K562 (cell line): ENCODE results near the gene USHBP1. TPM values are rescaled to one million over a fixed set of nuclear protein-coding genes. Genes with fewer than 3 reads are reported as not detected.
A peak's percentile ranks its signal among the peaks of the same experiment; 100 is the strongest.

Experiments used
- AFF4 ChIP-seq: sonication (generic); formaldehyde crosslinking; IDR thresholded peaks from 2 replicates; pipeline ENCODE4 v1.8.0; 2023; ENCODE audit warnings: mild to moderate bottlenecking, missing genetic modification reagents
- CREB3L1 ChIP-seq: fragments of 450-650 bp; IDR thresholded peaks from 2 replicates; pipeline ENCODE4 v1.6.1; 2014; ENCODE audit warnings: low read depth, mild to moderate bottlenecking, moderate library complexity, borderline replicate concordance
- DPF2 ChIP-seq: fragments of 450-650 bp; IDR thresholded peaks from 2 replicates; pipeline ENCODE4 v1.6.1; 2016
- ELF2 ChIP-seq: fragments of 250-450 bp; sonication (Bioruptor Pico); IDR thresholded peaks from 2 replicates; pipeline ENCODE4 v1.5.0; 2021; ENCODE audit warnings: mild to moderate bottlenecking
- FOXA3 ChIP-seq, 2 experiments: fragments of 450-650 bp in 1 of 2; sonication (generic) in 1 of 2; formaldehyde crosslinking; IDR thresholded peaks in 1 of 2; conservative IDR thresholded peaks in 1 of 2; 2 replicates each; pipeline versions ENCODE4 v1.4.0 to v1.8.0; 2020 to 2022; ENCODE audit warnings: mild to moderate bottlenecking in 2 of 2, missing genetic modification reagents in 1 of 2
- HIVEP1 ChIP-seq: fragments of 250-450 bp; sonication (Bioruptor Pico); IDR thresholded peaks from 2 replicates; pipeline ENCODE4 v1.4.0; 2020; ENCODE audit warnings: mild to moderate bottlenecking
- RFX1 ChIP-seq: fragments of 450-650 bp; IDR thresholded peaks from 2 replicates; pipeline ENCODE4 v1.6.1; 2016; ENCODE audit warnings: mild to moderate bottlenecking, moderate library complexity
- SIN3A ChIP-seq, 2 experiments: fragments of 150-350 bp in 1 of 2; IDR thresholded peaks; 2 replicates each; pipeline ENCODE4 v1.6.1; 2011 to 2016; ENCODE audit warnings: borderline replicate concordance in 2 of 2, low read depth in 2 of 2, low read length in 2 of 2, mild to moderate bottlenecking in 2 of 2, moderate library complexity in 2 of 2; ENCODE audit not compliant: control insufficient read depth in 1 of 2
- SIX5 ChIP-seq, 2 experiments: IDR thresholded peaks; 2 replicates each; pipeline ENCODE4 v1.6.1; 2011; ENCODE audit warnings: low read length in 2 of 2, borderline replicate concordance in 1 of 2, low read depth in 1 of 2, mild to moderate bottlenecking in 1 of 2, moderate library complexity in 1 of 2; ENCODE audit not compliant: insufficient read depth in 1 of 2
- SMAD1 ChIP-seq: fragments of 150-350 bp; IDR thresholded peaks from 2 replicates; pipeline ENCODE4 v1.6.1; 2014; ENCODE audit warnings: low read length, low read depth; ENCODE audit not compliant: partially characterized antibody
- SMAD3 ChIP-seq: fragments of 450-650 bp; formaldehyde crosslinking; conservative IDR thresholded peaks from 2 replicates; pipeline ENCODE4 v1.4.0; 2020; ENCODE audit warnings: mild to moderate bottlenecking
- TOE1 ChIP-seq, 2 experiments: fragments of 450-650 bp in 1 of 2; sonication (generic) in 1 of 2; formaldehyde crosslinking in 1 of 2; IDR thresholded peaks; 2 replicates each; pipeline versions ENCODE4 v1.7.1 to v1.8.0; 2016 to 2022; ENCODE audit warnings: borderline replicate concordance in 2 of 2, mild to moderate bottlenecking in 2 of 2, antibody characterized with exemption in 1 of 2, inconsistent platforms in 1 of 2, low read depth in 1 of 2, missing genetic modification reagents in 1 of 2, moderate library complexity in 1 of 2
- XRCC5 ChIP-seq: fragments of 200-400 bp; formaldehyde crosslinking; IDR thresholded peaks from 2 replicates; pipeline ENCODE4 v1.6.1; 2017; ENCODE audit warnings: low read depth, mild to moderate bottlenecking, low read length
- ZFP30 ChIP-seq: fragments of 250-450 bp; sonication (Bioruptor Pico); IDR thresholded peaks from 2 replicates; pipeline ENCODE4 v1.8.0; 2022; ENCODE audit warnings: moderate library complexity, mild to moderate bottlenecking, inconsistent platforms, borderline replicate concordance
- ZFPM2 ChIP-seq: fragments of 250-450 bp; sonication (Bioruptor Pico); IDR thresholded peaks from 2 replicates; pipeline ENCODE4 v1.5.1; 2022; ENCODE audit warnings: mild to moderate bottlenecking
- ZNF639 ChIP-seq, 2 experiments: fragments of 200-800 bp in 1 of 2; sonication (Bioruptor generic) in 1 of 2; sonication (generic) in 1 of 2; formaldehyde crosslinking in 1 of 2; IDR thresholded peaks in 1 of 2; conservative IDR thresholded peaks in 1 of 2; 2 replicates each; pipeline versions ENCODE4 v1.5.0 to v1.6.1; 2016 to 2020; ENCODE audit warnings: missing compliant biosample characterization in 1 of 2, missing genetic modification characterization in 1 of 2, missing genetic modification reagents in 1 of 2
- polyA plus RNA-seq, 8 experiments: library from polyadenylated mRNA; depleted of rRNA in 4 of 8; stranded (reverse) in 5 of 8; unstranded in 3 of 8; fragments of >200 nt; fragmentation: Nextera tagmentation in 2 of 8; fragmentation: Illumina TruSeq in 1 of 8; extraction: Ambion mirVana in 2 of 8; extraction: Trizol in 1 of 8; gene quantifications; 2 replicates each; pipeline versions ENCODE4 v1.2.1 to v1.2.3, GENCODE V29; 2011 to 2014; ENCODE audit warnings: inconsistent platforms in 1 of 8, missing spikeins in 1 of 8
- total RNA-seq, 7 experiments: library from RNA; depleted of rRNA in 6 of 7; stranded (reverse); fragments of >200 nt in 6 of 7; fragmentation: Illumina TruSeq in 2 of 7; extraction: Trizol in 2 of 7; gene quantifications; 2 replicates each; pipeline versions ENCODE4 v1.2.1 to v1.2.3, GENCODE V29; 2011 to 2021; ENCODE audit warnings: low replicate concordance in 1 of 7

The USHBP1 gene
- total and polyA plus RNA-seq, 9 of the 15 experiments (the other 6 are each of a cell fraction or from before 2014, with no cell fraction given) = 0.03 to 0.10 (median 0.05) TPM; not detected in 5

GRCh38 chr19:17309198-17309964, 44.8 kb upstream of the USHBP1 start, which contains the start of gene DDA1 (continued):
- TF ChIP-seq RFX1 (no peak), ELF2 (CRISPR knock-in tag) (peak; percentile 74), DPF2 (no peak; the same call in 1 of the 2 replicates), SMAD1 (no peak), SMAD3 (CRISPR knock-in tag) (0 out of 2 replicates have a peak, but pooled peaks have one; percentile 9), AFF4 (CRISPR knock-in tag) (peak; percentile 57; the same call in 1 of the 2 replicates), ZNF639 (CRISPR knock-in tag; conservative IDR thresholded peaks at IDR 0.05 in 1 of 2, IDR thresholded peaks at IDR 0.05 in 1 of 2) (peak in 1 of 2 experiments; percentile 3; a peak in 1 of 4 replicates), SIN3A (IDR thresholded peaks at IDR 0.05; ENCODE audit: borderline replicate concordance in 2 of 2, control insufficient read depth in 1 of 2, low read depth in 2 of 2, low read length in 2 of 2) (peak in 1 of 2 experiments; percentile 40; a peak in 3 of 4 replicates), XRCC5 (peak; percentile 47; the same call in 1 of the 2 replicates), TOE1 (IDR thresholded peaks at IDR 0.05; ENCODE audit: borderline replicate concordance) (no peak; the same call in 1 of the 2 replicates), TOE1 (CRISPR knock-in tag; IDR thresholded peaks at IDR 0.05; ENCODE audit: borderline replicate concordance, low read depth) (no peak), FOXA3 (CRISPR knock-in tag; conservative IDR thresholded peaks at IDR 0.05 in 1 of 2, IDR thresholded peaks at IDR 0.05 in 1 of 2) (peak in 1 of 2 experiments; percentile 37; a peak in 1 of 4 replicates), HIVEP1 (CRISPR knock-in tag) (no peak), SIX5 (IDR thresholded peaks at IDR 0.05; ENCODE audit: borderline replicate concordance in 1 of 2, insufficient read depth in 1 of 2, low read depth in 1 of 2, low read length in 2 of 2) (peak; percentile 80 to 84), ZFP30 (CRISPR knock-in tag) (no peak), CREB3L1 (peak; percentile 76), ZFPM2 (CRISPR knock-in tag) (no peak)
